Head of caudate nucleus (tissue), 42 donors: Measurements from ENCODE around the gene SORCS2.

ENCODE experiments used
- DNase-seq, 42 donors: peaks; one replicate each; pipeline versions ENCODE4 v3.0.0 to v3.0.0-alpha.2; 2020 to 2021; ENCODE audit warnings: mixed read lengths in 7 of 42
- intact Hi-C: fragments of 100-400 bp; cut with DNase I; formaldehyde crosslinking; loops from one replicate; pipeline ENCODE4 v1.15.0; 2022

The SORCS2 gene

DNA sequence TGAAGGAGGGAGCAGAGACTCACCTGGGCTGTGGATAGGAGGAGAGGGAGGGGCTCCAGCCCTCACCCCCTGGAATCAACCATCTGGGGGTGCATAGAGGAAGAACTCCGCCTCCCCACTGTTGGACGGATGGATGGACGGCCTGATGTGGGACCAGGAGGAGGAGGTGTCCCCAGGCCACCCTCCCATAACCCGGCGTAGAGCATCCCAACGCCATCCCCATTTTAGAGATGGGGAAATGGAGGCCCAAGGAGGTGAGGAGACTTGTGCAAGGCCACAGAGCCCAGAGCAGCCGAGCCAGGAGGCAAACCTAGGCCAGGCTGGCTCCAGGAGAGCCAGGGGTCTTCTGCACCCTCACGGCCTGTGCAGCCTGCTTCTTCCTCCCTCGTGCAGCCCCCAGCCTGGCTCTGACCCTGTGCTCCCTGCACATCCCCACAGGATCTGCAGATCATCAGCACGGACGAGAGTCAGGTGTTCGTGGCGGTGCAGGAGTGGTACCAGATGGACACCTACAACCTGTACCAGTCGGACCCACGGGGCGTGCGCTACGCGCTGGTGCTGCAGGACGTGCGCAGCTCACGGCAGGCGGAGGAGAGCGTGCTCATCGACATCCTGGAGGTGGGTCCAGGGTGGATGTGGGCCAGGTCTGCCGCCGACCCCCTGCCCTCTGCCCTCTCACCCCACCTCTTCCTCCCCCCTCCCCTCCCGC lies 483.4 kb downstream of the SORCS2 start:
- intact Hi-C loops, result no loop called here
- DNase-seq, result no peak

DNA sequence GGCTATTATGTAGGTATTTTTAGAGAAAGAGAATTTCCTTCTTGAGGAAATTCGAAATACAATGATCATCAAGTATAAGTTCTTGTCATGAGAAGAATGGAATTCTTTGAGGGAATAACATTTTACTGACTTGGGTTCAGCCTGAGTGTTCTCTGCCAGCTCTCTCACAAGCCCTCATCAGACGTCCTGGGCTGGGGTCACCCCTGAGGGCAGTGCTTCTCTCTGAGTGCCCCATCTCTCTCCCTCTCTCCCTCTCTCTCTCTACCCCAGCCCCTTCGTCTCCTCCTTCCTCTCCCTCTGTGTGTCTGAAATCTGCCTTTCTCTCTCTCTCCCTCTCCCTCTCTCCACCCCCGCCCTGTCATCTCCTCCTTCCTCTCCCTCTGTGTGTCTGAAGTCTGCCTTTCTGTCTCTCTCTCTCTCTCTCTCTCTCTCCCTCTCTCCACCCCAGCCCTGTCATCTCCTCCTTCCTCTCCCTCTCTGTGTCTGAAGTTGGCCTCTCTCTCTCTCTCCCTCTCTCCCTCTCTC lies 484.1 kb downstream of the SORCS2 start:
- no peak for DNase-seq
- intact Hi-C loops, result no loop called here

DNA sequence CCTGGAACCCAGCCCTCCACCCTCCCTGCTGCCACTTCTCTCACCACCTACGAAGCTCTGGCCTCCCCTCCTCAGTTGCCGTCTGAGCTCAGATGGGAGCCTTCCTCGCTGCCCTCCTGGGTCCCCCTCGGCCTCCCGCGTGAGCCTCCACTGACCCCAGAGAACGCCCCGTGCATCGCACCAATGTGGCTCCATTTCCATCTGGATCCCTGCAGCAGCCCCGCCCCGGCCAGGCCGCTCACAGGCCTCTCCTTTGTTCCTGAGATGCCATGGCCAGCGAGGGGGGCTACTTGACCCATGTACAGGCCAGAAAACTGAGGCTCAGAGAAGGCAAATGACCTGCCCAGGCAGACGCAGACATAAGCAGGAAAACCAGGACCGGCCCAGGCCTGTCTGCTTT lies 484.7 kb downstream of the SORCS2 start:
- no peak for DNase-seq
- intact Hi-C loops, result no loop called here

DNA sequence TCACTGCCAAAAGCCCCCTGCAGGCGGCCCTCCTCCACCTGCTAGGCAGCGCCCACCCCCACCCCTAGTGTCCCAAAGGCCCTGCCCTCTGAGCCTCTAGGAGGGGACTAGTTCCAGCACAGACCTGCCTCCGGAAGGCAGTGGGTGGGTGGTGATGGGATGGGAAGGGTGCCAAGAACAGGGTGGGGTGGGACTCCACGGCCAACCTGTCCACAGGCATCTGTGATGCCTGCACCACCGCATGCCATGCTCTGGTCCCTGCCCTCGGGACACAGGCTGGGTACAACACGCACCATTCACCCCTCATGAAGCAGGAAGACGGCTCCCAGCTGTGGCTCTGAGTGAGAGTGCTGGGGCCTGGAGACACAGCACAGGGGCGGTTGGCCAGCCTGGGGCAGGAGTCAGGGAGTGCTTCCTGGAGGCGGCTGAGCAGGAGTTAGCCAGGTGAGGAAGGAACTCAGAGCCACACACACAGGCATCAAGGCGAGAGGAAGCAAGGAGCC lies 485.5 kb downstream of the SORCS2 start:
- intact Hi-C loops, result no loop called here
- DNase-seq, result no peak

DNA sequence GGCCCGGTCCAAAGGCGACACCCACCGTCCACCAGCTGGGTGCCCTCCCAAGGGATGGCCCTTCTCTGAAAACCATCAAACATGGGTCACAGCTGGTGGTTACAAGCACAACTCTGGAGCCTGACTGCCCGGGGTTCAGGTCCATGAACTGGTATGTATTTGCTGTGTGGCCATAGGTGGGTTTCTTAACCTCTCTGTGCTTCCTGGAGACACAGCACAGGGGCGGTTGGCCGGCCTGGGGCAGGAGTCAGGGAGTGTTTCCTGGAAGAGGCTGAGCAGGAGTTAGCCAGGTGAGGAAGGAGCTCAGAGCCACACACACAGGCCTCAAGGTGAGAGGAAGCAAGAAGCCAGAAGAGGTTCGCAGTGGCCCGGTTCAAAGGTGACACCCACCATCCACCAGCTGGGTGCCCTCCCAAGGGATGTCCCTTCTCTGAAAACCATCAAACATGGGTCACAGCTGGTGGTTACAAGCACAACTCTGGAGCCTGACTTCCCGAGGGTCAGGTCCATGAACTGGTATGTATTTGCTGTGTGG lies 486.0 kb downstream of the SORCS2 start:
- no peak for DNase-seq
- intact Hi-C loops, result no loop called here

DNA sequence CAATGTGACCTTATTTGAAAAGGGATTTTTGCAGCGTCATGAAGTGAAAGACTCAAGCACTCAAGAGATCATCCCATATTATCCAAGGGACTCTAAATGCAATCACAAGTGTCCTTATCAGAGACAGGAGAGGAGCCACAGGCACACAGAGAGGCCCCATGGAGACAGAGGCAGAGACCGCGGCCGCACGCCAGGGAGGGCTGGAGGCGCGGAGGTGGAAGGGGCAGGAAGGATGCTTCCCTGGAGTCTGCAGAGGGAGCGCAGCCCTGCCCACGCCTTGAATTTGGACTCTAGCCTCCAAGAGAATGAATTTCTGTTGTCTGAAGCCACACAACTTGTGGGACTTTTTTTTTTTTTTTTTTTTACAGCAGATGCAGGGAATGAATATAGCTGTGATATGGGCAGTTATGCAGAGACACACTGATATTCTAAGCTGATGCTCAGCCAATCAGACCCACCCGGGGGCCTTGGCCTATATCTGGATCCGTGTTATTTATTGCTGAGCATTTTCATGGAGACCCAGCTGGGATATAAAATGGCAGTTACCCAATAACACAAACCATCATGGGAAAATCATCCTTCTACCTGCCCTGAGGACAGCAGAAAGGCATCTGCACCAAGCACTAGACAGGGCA lies 487.2 kb downstream of the SORCS2 start:
- intact Hi-C loops, result no loop called here
- no peak for DNase-seq

DNA sequence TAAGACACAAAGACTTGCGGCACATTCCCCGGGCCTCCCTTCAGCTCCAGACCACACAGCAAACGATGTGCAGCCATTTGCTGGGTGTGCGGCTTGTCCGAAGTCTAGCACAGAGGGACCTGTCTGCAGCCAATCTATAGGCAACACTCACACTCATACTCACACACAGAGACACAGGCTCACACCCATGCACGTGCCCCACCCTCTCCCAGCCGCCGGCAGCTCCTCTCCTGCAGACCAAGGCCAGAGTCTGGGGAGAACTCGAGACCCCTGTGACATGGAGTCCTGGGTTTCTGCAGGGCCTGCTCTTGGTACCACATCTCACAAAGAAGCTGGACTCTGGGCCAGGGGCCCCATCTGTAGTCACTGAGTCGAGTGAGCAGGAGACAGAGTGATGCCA lies 487.8 kb downstream of the SORCS2 start:
- intact Hi-C loops, result no loop called here
- no peak for DNase-seq

DNA sequence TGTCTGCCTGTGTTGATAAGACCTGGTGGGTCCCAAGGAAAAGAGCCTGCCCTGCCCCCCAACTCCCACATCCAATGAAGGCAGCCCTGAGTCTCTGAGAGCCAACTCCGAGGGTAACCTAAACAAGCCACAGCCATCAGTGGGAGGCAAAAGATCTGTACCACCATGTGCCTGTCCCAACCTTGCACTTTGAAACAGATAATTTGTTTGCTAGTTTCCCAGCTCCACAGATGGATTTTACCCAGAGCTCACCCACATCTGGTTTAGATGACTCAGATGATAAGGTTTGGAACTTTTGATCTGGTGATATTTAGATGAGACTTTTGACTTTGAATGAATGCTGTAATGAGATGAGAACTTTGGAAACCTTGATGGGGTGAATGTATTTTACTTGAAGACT lies 488.4 kb downstream of the SORCS2 start:
- intact Hi-C loops, result no loop called here
- no peak for DNase-seq

DNA sequence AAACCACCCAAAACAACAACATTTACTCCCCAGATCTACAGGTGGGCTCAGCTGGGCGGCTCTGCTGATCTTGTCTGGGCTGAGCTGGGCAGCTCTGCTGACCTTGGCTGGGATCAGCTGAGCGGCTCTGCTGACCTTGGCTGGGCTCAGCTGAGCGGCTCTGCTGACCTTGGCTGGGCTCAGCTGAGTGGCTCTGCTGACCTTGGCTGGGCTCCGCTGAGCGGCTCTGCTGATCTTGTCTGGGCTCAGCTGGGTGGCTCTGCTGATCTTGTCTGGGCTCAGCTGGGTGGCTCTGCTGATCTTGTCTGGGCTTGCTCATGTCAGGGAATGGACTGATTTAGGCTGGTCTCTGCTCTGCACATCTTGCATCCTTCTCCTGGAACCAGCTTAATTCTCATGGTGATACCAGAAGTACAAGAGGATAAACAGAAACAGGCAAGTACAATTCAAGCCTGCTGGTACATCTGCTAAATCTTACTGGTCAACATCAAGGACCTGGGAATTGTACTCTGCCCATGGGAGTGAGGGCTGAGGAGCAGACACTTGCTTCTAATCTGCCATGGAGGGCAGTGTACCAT lies 490.9 kb downstream of the SORCS2 start:
- intact Hi-C loops, result no loop called here
- DNase-seq, result no peak

DNA sequence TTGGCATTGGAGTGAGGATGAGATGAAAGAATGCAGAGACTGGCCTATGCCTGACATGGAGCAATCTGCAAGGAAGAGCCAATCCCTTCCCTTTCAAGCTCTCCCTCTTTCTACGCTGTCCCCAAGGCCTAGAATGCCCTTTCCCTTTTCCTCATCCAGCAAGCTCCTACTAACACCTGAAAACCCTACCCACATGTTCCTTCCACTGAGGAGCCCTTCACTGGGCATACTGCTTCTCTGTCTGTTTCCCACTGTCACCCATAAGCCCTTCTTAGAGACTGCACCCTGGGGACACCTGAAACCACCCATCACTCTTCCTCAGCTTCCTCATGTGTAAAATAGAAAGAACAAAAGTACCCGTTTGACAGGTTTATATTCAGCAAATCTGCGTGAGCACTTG lies 492.0 kb downstream of the SORCS2 start:
- DNase-seq, result no peak
- intact Hi-C loops, result no loop called here

DNA sequence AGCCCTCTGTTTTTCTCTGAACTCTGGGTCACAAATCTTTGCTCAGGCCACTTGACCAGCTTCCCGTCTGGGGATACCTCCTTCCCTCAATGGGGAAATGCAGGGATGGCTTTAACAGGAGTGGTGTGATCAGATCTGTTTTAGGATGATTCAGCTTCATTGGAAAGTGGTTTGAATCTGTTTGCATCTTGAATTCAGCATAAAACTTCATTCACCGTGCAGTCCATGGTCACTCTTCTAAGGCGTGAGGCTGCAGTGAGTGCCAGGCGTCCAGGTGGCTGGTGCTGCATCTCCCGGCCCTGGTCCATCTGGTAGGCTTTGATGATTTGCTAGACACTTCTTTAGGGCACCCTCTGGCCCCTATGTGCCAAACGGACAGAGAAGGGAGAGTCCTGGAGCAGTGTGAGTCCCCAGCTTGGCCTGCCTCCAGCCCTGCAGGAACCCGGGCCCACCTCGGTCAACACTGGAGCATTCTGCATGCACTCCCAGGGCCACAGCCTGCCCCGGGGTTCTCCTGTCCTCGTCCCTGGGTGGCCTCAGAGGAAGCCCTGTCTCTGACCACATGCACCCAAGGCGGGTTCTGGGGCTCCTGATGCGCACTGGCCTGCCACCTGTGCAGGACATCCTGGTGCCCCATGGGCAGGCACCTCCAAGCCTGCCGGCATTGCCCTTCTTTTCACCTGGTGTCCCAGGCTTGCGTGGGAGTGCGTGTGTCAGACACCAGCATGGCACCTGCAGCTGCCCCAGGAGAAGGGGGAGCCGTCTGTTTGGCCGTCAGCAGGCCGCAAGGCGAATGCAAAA lies 493.9 kb downstream of the SORCS2 start:
- DNase-seq, result no peak
- intact Hi-C loops, result no loop called here

DNA sequence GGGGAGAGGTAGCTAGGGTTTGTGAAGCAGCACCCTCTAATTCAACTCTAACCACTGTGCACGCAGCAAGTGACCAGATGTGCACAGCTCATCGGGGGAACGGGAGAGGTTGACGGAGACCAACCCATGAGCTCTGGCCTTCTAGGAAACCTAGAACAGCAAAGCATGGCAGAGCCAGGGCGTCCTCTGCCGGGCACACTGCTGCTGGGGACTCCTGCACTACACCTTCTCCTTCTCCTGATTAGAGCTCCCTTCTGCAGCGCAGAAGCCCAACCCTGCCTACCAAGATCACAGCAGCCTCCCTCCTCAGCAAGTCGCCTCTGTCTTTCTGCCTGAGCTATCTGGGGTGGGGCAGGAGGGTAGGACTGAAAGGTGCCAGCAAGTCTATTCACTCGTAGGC lies 494.7 kb downstream of the SORCS2 start:
- peak in 36 of 42 donors; percentile 13 to 83 (median 49) for DNase-seq
- intact Hi-C loops, result no loop called here

DNA sequence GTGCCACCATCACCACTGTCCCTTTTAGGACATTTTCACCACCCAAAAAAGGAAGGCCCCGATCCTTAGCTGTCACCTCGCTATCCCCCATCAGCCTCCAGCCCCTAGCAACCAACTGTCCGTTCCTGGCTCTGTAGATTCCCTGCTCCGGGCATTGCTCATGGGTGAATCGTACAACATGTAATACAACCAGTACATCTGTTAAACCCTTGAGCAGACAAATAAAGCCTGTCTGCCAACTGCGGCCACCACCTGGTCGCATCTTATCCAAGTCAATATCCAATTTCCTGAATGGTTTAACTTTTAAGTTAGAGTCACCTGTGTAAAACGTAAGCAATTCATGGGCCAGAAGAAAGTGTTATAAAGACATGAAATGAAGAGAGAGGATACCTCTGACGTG lies 495.5 kb downstream of the SORCS2 start:
- intact Hi-C loops, result no loop called here
- no peak for DNase-seq

DNA sequence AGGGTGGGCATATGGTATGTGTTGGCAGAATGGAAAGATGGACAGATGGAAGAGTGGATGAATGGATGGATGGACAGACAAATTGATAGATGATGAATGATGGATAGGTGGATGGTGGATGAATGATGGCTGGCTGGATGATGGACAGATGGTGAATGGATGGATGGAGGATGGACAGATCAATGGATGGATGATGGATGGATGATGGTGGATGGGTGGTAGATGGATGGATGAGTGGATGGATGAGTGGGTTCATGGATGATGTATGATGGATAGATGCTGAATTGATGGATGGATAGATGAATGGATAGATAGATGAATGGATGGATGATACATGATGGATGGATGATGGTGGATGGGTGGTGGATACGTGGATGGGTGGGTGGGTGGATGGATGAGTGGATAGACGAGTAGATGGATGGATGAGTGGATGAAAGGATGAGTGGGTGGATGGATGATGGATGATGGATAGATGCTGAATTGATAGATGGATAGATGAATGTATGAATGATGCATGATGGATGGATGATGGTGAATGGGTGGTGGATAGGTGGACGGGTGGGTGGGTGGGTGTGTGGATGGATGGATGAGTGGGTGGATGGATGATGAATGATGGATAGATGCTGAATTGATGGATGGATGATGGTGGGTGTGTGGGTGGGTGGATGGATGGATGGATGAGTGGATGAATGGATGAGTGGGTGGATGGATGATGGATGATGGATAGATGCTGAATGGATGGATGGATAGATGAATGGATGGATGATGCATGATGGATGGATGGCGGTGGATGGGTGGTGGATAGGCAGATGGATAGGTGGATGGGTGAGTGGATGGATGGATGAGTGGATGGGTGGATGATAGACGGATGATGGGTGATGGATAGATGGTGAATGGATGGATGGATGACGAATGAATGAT lies 497.7 kb downstream of the SORCS2 start:
- intact Hi-C loops, result no loop called here
- no peak for DNase-seq

DNA sequence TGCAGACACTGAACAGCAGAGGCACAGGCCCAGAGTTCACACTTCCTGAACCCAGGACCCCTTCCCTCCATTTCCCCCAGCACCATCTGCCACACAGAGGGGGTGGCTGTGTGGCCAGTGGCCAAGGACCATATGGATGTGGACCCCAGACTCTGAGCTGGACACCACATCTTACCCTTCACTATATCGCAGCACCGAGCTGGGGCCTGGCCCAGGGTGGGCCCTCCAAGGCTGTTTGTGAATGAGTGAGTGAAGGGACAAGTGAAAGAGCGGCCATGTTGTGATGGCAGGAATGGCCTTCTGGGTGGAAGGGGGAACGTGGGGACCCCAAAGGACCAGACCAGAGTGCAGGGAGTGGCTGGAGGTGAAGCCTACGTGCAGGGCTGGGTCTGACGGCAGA lies 498.7 kb downstream of the SORCS2 start:
- intact Hi-C loops, result no loop called here
- no peak for DNase-seq

DNA sequence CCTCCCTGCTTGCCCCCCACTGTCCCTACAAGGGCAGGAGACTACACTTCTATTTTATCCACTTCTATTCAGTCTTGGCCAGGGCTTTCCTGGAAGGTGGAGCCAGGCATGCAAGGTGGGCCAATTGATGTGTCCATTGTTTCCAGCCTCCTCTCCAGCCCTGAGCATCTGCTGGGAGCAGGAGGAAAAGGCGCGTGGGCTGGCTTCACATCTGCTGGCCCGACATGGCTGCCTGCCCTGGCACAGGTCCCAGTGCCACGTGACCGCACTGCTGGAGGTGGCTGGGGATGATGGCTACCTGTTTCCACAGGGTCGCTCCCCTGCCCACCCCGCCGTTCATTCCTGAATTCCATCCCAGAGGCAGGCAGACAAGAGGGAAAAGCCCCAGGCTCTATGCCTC lies 499.6 kb downstream of the SORCS2 start:
- peak in 12 of 42 donors; percentile 9 to 54 (median 26) for DNase-seq
- intact Hi-C loops, result no loop called here

DNA sequence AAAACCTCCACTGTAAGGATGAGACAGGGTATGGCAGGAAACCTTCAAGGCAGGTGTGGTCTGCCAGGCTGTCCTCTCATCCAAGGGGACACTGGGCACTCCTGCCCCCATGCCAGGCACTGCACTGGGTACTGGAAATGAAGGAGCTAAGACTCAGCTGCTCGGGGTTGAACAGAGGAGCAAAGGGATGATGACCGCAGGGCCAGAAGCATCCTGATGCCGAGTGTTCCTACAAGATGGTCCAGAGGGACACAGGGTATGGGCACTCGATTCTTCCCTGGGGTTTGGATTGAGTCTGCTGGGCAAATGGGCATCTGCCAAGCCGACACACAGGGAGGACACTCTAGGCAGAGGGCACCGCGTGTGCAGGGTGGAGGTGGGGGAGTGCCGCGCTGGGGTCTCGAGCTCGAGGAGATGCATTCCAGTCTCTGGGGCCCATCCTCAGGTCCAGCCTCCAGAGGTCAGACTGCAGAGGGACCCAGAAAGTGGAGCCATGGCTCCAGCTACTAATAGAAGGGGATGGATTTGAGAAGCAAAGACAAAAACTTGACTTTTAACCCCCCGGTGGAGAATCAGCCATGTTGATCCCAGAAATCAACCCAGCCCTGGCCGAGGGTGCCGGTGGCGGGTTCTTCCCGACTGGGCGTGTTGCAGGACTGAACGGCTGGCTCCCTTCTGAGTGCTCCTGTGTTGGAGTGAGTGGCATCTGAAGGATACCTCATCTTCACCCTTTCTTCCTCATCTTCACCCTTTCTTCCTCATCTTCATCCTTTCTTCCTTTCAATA lies 500.3 kb downstream of the SORCS2 start:
- intact Hi-C loops, result no loop called here
- no peak for DNase-seq

DNA sequence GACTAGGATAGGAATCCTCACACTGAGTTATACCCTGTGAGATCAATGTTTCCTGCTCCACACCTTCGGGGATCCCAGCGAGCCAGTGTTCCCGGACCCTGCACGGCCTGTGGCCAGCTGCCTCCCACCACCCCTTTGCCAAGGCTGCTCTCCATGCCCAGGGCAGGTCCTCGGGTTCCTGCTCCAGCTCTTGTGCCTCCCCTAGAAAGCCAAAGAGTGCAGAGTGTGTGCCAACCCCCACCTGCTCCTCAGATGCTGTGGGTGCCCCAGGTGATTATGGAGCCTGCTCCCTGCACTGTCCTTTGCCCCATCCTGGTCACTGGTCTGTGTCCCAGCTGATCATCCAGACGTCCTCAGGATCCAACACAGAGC lies 500.9 kb downstream of the SORCS2 start:
- intact Hi-C loops, result no loop called here
- DNase-seq, result no peak
